GM19193 (cell line): Measurements from ENCODE around the gene MKRN2.

Experiments
- POLR2A ChIP-seq: IDR thresholded peaks from 4 replicates; pipeline ENCODE4 v1.6.1; 2011; ENCODE audit not compliant: insufficient read depth, insufficient read length; ENCODE audit errors: extremely low read depth

Gene MKRN2

DNA sequence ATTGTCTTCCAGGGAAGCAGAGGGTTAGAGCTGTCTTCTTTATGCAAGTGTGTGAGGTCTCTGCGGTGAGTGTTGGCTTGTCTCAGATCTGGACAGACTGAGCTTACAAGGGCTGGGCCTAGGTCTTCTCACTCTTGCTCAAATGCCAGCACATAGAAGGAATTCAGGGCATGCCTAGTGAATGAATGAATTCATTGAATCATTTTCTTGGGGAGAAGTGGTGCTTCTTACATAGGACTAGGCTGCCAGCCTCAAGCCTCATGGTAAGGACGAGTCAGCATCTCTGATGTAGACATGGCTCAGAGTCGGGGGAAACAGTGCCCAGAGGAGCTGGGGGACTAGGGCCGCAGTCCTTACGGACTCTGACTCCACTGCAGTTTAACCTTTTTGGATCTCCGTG, 17.2 kb downstream of the MKRN2 start:
- no peak for TF ChIP-seq POLR2A

DNA sequence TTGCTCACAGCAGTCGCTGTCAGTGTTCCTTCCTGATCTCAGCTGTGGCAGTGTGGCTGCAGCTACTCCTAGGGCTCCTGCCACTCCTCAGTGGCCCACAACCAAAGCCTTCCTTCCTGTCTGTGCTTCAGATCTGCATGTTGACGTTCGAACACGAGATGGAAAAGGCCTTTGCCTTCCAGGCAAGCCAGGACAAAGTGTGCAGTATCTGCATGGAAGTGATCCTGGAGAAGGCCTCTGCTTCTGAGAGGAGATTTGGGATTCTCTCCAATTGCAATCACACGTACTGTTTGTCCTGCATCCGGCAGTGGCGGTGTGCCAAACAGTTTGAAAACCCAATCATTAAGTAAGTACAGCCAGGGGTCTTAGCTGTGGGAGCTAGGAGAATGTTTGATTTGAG, 17.8 kb downstream of the MKRN2 start:
- no peak for TF ChIP-seq POLR2A

DNA sequence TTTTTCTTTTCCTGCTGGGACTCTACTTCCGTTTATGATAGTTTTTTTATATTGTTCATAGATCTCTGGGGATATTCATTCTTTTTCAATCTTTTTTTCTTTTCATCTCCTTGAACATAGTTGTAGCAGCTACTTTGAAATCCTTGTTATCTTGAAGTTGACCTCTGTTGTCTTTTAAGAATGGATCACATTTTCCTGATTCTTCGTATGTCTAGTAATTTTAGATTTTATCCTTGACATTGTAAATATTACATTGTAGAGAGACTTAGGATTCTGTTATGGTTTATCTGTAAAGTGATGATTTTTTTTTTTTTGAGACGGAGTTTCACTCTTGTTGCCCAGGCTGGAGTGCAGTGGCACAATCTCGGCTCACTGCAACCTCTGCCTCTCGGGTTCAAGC, 20.5 kb downstream of the MKRN2 start:
- TF ChIP-seq POLR2A = no peak

DNA sequence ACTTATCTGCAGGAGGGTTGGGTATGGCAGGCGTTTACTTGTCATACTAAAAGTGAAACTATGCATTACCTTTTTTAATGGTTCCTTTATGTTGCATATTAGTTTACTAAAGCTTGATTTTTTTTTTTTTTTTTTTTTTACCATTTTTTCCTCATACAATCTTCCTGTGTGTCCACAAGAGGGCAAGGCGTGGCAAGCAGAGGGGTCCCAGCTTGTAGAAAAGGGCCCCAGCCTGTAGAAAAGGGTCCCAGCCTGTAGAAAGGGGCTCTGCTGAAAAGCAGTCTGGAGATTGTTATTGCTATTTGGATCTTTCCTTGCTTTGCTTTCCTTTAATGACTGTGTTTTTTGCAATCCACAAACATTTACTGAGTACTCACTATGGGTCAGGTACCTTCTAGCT, 21.9 kb downstream of the MKRN2 start:
- TF ChIP-seq POLR2A = no peak

DNA sequence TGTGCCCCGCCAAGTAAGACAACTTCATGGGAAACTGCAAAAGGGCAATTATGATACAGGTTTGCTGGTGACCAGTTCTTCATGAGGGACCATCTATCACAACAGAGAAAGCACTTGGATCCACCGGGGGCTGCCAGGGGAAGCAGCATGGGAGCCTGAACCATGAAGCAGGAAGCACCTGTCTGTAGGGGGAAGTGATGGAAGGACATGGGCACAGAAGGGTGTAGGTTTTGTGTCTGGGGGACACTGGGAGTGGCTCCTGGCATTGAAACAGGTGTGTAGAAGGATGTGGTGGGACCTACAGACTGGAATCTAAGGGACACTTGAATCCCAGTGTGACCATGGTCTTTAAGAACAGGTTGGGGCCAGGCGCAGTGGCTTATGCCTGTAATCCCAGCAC, 22.6 kb downstream of the MKRN2 start:
- TF ChIP-seq POLR2A = no peak

DNA sequence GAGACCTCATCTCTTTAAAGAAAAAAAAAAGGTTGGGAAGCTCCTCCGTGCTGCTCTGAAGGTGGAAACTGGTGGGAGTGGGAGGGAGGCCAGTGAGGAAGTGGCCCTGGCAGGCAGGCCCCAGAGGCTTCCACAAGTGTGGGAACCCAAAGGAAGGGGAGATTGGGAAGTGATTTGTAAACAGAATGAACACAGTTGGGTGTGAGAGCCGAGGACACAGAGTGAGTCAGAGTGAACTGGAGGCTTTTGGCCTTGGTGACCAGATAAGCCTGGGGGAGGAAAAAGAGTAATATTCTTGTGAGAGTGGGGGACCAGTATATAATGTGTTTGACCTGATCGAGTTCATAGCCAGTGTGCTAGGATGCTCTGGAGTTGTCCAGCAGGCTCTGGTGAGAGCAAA, 23.0 kb downstream of the MKRN2 start:
- no peak for TF ChIP-seq POLR2A

DNA sequence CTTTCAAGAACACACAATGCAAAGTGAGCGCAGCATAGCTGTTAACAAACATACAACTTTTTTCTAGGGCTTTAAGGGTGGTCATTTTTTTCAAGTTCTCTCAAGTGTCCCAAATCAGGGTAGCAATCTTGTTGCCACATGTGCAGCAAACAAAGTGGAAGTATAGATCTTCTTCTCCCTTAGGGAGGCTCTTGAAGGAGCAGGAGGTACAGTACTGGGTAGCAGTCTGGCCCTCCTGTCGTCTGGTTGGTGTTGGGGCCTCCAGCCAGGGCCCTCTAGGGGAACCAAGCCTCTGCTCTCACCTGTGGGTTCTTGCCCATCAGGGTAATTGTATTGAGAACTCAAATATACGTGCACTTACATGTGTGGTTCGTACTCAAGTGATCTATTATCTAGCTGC, 25.8 kb downstream of the MKRN2 start:
- TF ChIP-seq POLR2A = no peak

DNA sequence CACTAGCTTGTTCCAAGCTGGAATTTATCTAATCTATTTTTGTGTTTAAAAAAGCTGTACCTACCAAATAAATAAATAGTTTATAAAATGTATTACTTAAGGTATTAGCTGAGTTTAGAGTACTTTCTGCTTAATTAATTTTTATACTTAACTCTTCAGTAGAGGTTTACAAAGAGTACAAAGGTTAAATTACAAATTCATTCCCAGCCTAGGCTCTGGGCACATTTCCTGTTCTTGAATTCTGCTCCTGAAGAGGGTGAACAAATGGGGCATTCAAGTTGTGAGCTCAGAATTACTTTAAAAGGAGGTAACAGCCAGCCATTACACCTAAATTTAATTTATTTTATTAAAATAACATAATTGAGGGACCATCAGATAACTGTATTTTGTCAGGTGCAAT, 26.4 kb downstream of the MKRN2 start:
- no peak for TF ChIP-seq POLR2A

DNA sequence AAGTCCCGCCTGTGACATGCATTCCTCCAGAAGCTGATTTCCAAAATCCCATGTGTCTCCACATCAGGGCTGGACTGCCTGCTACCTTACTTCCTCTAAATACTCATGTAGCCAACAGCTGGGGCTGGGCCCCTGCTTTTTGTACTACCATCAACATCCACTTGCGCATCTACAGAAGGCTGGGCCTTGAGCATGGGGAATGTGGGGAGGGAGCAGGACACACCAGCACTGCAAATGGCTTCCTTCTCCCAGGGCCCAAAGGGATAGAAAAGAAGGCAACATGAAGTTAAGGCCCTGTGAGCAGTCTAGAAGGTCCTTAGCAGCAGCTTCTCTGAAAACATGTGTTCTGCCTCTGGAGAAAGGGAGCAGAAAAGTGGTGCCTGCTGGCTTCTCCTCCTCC, 27.2 kb downstream of the MKRN2 start:
- no peak for TF ChIP-seq POLR2A

DNA sequence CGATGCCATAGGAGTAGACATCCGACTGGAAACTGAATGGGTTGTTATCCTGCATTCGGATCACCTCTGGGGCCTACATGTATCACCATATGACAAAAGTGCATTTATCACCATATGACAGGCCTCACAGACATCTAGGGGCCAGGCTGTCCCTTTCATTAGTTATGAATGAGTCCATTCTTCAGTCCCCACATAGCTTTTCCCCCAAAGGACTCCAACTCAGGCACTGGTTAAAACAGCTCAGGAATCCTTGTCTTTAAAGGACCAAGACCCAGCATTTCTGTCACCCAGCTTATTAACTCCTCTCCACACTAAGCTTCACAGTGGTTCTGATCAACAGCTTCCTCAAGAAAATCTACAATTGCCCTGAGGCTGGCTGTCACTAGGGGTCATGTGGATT, 28.3 kb downstream of the MKRN2 start:
- TF ChIP-seq POLR2A = no peak

DNA sequence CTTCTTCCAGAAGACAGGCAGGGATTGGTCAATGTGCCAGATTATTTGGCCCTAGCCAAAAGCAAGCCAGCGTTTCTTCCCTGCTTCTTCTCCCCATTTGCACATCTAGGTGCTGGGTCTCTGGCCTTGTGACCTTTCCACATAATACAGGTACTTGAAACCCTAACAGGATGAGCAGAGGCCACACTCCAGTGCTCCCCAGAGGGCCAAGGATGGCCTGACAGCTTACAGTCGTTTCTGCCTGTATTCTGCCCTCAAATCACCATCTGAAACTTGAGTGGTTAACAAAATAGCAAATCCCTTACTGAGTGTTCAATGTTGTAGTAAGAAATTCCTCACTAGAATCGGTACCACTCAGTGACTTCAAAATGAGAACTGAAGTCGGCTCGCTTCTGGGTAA, 29.1 kb downstream of the MKRN2 start:
- no peak for TF ChIP-seq POLR2A

DNA sequence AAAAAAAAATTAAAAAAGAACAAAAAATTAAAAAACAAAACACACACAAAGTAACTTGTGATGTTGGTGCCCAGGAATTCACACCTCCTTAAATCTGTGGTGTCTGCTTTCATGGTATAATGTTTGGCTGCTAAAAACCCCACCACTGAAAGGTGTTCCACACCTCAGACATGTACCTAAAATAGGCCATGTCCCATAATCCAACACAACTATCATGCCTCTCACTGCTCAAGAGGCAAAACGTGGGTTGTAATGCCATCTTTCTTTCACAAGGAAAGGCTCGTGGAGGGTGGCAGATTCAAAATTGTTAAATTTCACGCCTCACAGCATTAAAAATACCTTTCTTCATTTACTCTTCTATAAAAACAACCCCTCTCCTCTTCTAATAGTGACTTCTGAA, 29.5 kb downstream of the MKRN2 start:
- TF ChIP-seq POLR2A = no peak

DNA sequence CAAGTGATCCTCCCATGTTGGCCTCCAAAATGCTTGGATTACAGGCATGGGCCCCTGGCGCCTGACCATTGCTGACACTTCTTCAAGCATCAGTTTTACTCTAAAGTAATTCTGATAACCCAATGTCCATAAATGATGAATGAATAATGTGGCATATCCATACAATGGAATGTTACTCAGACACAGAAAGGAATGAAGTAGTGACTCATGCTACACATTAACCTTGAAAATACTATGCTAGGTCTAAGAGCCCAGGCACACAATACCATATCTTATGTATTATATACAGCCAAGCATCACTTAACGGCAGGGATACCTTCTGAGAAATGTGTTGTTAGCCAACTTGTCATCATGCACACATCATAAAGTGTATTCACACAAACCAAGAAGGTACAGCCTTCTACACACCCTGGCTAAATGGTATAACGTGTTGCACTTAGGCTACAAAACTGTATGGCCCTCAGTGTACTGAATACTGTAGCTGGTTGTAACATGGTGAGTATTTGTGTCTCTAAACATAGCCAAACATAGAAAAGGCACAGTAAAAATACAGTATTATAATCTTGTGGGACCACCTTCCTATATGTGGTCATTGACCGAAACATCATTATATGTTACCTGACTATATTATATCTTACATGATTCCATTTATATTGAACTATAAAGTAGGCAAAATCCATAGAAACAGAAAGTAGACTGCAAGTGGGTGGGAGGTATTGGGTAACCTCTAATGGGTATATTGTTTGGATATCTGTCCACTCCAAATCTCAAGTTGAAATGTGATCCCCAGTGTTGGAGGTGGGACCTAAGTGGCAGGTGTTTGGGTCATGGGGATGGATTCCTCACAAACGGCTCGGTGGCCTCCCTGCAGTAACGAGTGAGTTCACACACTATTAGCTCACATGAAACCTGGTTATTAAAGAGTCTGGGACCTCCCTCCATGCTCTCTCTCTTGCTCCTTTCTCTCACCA, 31.4 kb downstream of the MKRN2 start:
- TF ChIP-seq POLR2A = no peak

DNA sequence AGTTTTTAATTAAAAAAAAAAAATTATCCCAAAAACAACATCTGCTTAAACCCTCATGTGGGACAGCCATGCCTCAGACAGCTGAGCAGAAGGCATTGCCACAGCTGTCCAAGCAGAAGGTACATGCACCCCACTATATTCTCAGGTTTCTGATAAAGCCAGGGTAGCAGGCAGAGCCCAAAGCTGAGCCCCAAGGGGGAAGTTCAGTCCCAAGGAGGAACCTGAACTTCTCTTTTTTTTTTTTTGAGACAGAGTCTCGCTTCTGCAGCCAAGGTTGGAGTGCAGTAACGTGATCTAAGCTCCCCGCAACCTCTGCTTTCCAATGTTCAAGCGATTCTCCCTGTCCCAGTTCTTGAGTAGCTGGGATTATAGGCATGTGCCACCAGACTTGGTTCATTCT, 33.2 kb downstream of the MKRN2 start:
- no peak for TF ChIP-seq POLR2A

DNA sequence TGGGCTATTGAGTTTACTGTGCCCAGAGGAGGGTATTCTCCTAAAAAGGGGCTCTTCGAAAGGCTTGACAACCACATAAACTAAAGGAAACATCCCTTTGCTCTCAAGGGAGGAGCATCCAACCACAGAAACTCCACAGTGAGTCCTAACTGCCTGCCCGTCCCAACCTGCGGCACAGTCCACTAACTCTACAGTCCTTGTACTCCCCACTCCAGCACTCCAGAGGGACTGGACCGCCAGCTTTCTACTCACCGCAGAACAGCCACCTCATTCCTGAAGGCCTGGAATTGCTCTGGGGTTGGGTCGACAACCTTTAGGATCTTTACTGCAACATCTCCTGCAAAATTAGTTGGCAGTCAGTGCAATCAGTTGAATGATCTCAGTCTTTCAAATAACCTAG, 34.6 kb downstream of the MKRN2 start:
- no peak for TF ChIP-seq POLR2A

DNA sequence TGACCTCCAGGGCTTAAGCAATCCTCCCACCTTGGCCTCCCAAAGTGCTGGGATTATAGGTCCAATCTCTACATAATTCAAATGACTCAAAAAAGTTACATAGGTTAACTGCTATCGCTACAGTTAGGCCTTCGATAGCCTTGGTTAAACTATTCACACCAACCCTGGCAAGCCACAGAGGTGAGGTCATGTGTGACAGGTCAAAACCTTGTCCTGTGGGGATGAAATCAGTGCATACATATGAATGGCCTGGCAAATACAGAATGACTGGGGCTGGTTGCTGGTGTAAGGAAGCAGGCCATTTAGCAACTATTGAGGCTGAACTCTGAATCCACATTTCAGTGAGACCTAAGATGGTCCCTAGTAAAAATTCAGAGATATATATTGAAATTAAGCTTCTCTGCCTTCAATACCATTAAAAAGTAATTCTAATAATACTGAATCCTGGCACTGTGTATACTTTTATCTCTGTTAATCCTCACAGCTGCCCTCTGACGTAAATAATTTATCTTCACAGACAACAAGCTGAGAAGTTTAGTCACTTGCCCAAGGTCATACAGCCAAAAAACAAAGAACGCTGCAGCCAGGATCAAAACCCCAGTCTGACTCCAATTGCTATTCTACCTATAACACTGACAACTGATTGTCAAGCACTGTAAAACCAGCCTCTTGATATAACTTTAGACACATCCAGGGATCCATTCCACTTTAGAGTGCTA, 35.3 kb downstream of the MKRN2 start:
- no peak for TF ChIP-seq POLR2A
